HG03460 (cell line): Measurements from ENCODE around the gene UBE2D3.

ENCODE experiments used
- ATAC-seq: cut with Tn5 transposase; IDR thresholded peaks from one replicate; pipeline ENCODE4 v1.9.1; 2021; ENCODE audit not compliant: unreplicated experiment

UBE2D3 gene

GRCh38 chr4:102758241-102759160 is 68.8 kb downstream of the UBE2D3 start:
- ATAC-seq = no peak

GRCh38 chr4:102757681-102758080 is 69.7 kb downstream of the UBE2D3 start:
- ATAC-seq = no peak

- no peak for ATAC-seq
Measured at GRCh38 chr4:102754044-102754443, 73.3 kb downstream of the UBE2D3 start.

GRCh38 chr4:102751941-102752340 is 75.4 kb downstream of the UBE2D3 start:
- no peak for ATAC-seq
